Endothelial cell of umbilical vein (primary cell): ENCODE measurements around the gene TAP2. TPM values are rescaled to one million over a fixed set of nuclear protein-coding genes. Genes with fewer than 3 reads are reported as not detected.

Source experiments
- BruUV-seq: library from RNA; stranded (reverse); fragments of 400-500 nt; replicated peaks from 2 replicates; lab custom pipeline; 2021; lab: Mats Ljungman, UMichigan
- CTCF ChIA-PET: fragments of 300-600, 350-600 bp; sonication (Branson Sonifier 250); formaldehyde crosslinking; loops from one replicate; lab custom pipeline; 2021; ENCODE audit warnings: antibody characterized with exemption, inconsistent platforms; lab: Charles Lee
- POLR2A ChIA-PET: fragments of 300-600, 350-600 bp; sonication (Branson Sonifier 250); formaldehyde crosslinking; loops from one replicate; lab custom pipeline; 2021; ENCODE audit warnings: antibody characterized with exemption, inconsistent platforms; lab: Charles Lee
- DNase-seq: peaks from one replicate; pipeline ENCODE4 v3.0.0-alpha.2; 2011; ENCODE audit warnings: low read depth, low spot score
- FAIRE-seq: peaks from 2 replicates; lab custom pipeline; 2011; peaks lifted over from hg19 to GRCh38; lab: Jason Lieb, UNC
- H2AFZ ChIP-seq: 2 replicates; pipeline ENCODE4 v1.6.0; 2012; ENCODE audit warnings: low read depth, low read length, control low read depth, inconsistent platforms
- H3K27ac ChIP-seq: 2 replicates; pipeline ENCODE4 v1.5.1; 2011; ENCODE audit warnings: low read depth, mild to moderate bottlenecking, control low read depth, low read length, moderate library complexity; ENCODE audit not compliant: insufficient read depth
- H3K27me3 ChIP-seq, 2 experiments: 2 replicates each; pipeline versions ENCODE4 v1.6.0 to v1.6.1; 2011; ENCODE audit warnings: low read length in 2 of 2, mixed read lengths in 1 of 2; ENCODE audit not compliant: control insufficient read depth in 2 of 2, insufficient read depth in 2 of 2
- H3K36me3 ChIP-seq, 2 experiments: 2 replicates in 1 of 2; 3 replicates in 1 of 2; pipeline ENCODE4 v1.5.1; 2011; ENCODE audit warnings: low read length in 2 of 2, mild to moderate bottlenecking in 1 of 2, moderate library complexity in 1 of 2; ENCODE audit not compliant: control insufficient read depth in 2 of 2, insufficient read depth in 2 of 2; ENCODE audit errors: extremely low read depth in 1 of 2
- H3K4me1 ChIP-seq: 3 replicates; pipeline ENCODE4 v1.5.1; 2011; ENCODE audit warnings: mild to moderate bottlenecking, low read length; ENCODE audit not compliant: control insufficient read depth, insufficient read depth; ENCODE audit errors: extremely low read depth
- H3K4me2 ChIP-seq: 2 replicates; pipeline ENCODE4 v1.6.1; 2011; ENCODE audit warnings: low read length, control low read depth, mixed read lengths; ENCODE audit not compliant: insufficient read depth
- H3K4me3 ChIP-seq, 3 experiments: fragments of 200-600 bp in 1 of 3; sonication (generic), shearing (Covaris generic) in 1 of 3; replicated peaks in 1 of 3; 2 replicates each; pipeline ENCODE4 v1.5.1; 2011 to 2016; ENCODE audit warnings: control low read depth in 3 of 3, low read length in 3 of 3, mild to moderate bottlenecking in 2 of 3, inconsistent platforms in 1 of 3, low read depth in 1 of 3, moderate library complexity in 1 of 3; ENCODE audit not compliant: insufficient read depth in 1 of 3
- H3K79me2 ChIP-seq: 2 replicates; pipeline ENCODE4 v1.6.0; 2012; ENCODE audit warnings: low read length, inconsistent platforms; ENCODE audit not compliant: control insufficient read depth, insufficient read depth
- H3K9ac ChIP-seq: replicated peaks from 2 replicates; pipeline ENCODE3; 2011; ENCODE audit warnings: low read length, control low read depth; ENCODE audit not compliant: insufficient read depth; ENCODE audit errors: extremely low read depth
- H3K9me1 ChIP-seq: replicated peaks from 3 replicates; pipeline ENCODE4 v1.6.0; 2011; ENCODE audit warnings: mild to moderate bottlenecking, low read length; ENCODE audit not compliant: control insufficient read depth, insufficient read depth; ENCODE audit errors: extremely low read depth
- H3K9me3 ChIP-seq: replicated peaks from 2 replicates; pipeline ENCODE4 v1.5.1; 2012; ENCODE audit warnings: low read length, inconsistent platforms; ENCODE audit not compliant: control insufficient read depth, insufficient read depth
- H4K20me1 ChIP-seq: replicated peaks from 2 replicates; pipeline ENCODE3; 2011; ENCODE audit warnings: mild to moderate bottlenecking, low read length; ENCODE audit not compliant: control insufficient read depth, insufficient read depth; ENCODE audit errors: extremely low read depth
- EZH2 ChIP-seq: IDR thresholded peaks from 2 replicates; pipeline ENCODE4 v1.6.1; 2012; ENCODE audit warnings: borderline replicate concordance, low read depth, mild to moderate bottlenecking, moderate library complexity, low read length, inconsistent platforms; ENCODE audit not compliant: severe bottlenecking
- GATA2 ChIP-seq: IDR thresholded peaks from 2 replicates; pipeline ENCODE4 v1.7.0; 2011; ENCODE audit warnings: low read depth, mild to moderate bottlenecking, moderate library complexity, mixed read lengths, low read length; ENCODE audit not compliant: insufficient read length, insufficient read depth
- MYC ChIP-seq: IDR thresholded peaks from one replicate; pipeline ENCODE4 v1.6.1; 2011; ENCODE audit warnings: mild to moderate bottlenecking, low read depth, low read length
- POLR2A ChIP-seq: IDR thresholded peaks from 2 replicates; pipeline ENCODE4 v1.6.1; 2012; ENCODE audit warnings: low read depth, mild to moderate bottlenecking, control low read depth, low read length
- POLR2AphosphoS5 ChIP-seq: IDR thresholded peaks from 2 replicates; pipeline ENCODE4 v1.6.1; 2012; ENCODE audit warnings: low read depth, mild to moderate bottlenecking, control low read depth, low read length, moderate library complexity; ENCODE audit not compliant: insufficient read depth
- dilution Hi-C: fragments of 300-500 bp; cut with MboI; formaldehyde crosslinking; loops from one replicate; pipeline ENCODE4 v1.15.0; 2019; ENCODE audit warnings: low sequenced_read_pairs; ENCODE audit not compliant: extremely low pct_ligation_motif_present
- intact Hi-C: fragments of 100-400 bp; cut with micrococcal nuclease; formaldehyde crosslinking; loops from one replicate; pipeline ENCODE4 v1.10.0; 2022
- polyA plus RNA-seq, 4 experiments: library from polyadenylated mRNA; depleted of rRNA in 3 of 4; stranded (reverse) in 3 of 4; unstranded in 1 of 4; fragments of >200 nt; gene quantifications; 2 replicates each; pipeline versions ENCODE4 v1.2.1 to v1.2.3, GENCODE V29; 2011 to 2012; ENCODE audit warnings: missing spikeins in 1 of 4
- total RNA-seq: library from RNA; stranded (reverse); gene quantifications from 2 replicates; pipeline ENCODE4 v1.2.3, GENCODE V29; 2021
- TF ChIP-seq, protein P1 (sequence below), 2 donors: IDR thresholded peaks; 1 replicate in 1 of 2; 2 replicates in 1 of 2; pipeline ENCODE4 v1.5.1; 2011; ENCODE audit warnings: low read length in 2 of 2, mild to moderate bottlenecking in 2 of 2, moderate library complexity in 2 of 2, control low read depth in 1 of 2, inconsistent platforms in 1 of 2, low read depth in 1 of 2; ENCODE audit not compliant: insufficient read depth in 1 of 2; ENCODE audit errors: extremely low read depth in 1 of 2
- TF ChIP-seq, protein P2 (sequence below): IDR thresholded peaks from 2 replicates; pipeline ENCODE4 v1.6.1; 2011; ENCODE audit not compliant: insufficient read depth, insufficient read length

TAP2 gene
- total and polyA plus RNA-seq, 2 donors (not counting 3 experiments of a cell fraction or from before 2014, with no cell fraction given), result 18.4 to 57.8 TPM

GRCh38 chr6:32833664-32834063 is 4.9 kb downstream of the TAP2 start:
- ChIA-PET POLR2A (no interaction called here), CTCF (interaction anchor here (1.4 kb wide), 1 partner anchor 99 kb away, joined by 3 read pairs; no protein-coding TSS in a partner anchor)
- no peaks in the 10 kb centered on the region for H3K9me3 ChIP-seq
- no peaks in the 10 kb centered on the region for H3K9me1 ChIP-seq
- dilution Hi-C loops (no loop called here), intact Hi-C loops (no loop called here)
- TF ChIP-seq, protein P1, sequence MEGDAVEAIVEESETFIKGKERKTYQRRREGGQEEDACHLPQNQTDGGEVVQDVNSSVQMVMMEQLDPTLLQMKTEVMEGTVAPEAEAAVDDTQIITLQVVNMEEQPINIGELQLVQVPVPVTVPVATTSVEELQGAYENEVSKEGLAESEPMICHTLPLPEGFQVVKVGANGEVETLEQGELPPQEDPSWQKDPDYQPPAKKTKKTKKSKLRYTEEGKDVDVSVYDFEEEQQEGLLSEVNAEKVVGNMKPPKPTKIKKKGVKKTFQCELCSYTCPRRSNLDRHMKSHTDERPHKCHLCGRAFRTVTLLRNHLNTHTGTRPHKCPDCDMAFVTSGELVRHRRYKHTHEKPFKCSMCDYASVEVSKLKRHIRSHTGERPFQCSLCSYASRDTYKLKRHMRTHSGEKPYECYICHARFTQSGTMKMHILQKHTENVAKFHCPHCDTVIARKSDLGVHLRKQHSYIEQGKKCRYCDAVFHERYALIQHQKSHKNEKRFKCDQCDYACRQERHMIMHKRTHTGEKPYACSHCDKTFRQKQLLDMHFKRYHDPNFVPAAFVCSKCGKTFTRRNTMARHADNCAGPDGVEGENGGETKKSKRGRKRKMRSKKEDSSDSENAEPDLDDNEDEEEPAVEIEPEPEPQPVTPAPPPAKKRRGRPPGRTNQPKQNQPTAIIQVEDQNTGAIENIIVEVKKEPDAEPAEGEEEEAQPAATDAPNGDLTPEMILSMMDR (IDR thresholded peaks at IDR 0.05; ENCODE audit: extremely low read depth in 1 of 2, insufficient read depth in 1 of 2, low read depth in 1 of 2, low read length in 2 of 2), result no peak
- TF ChIP-seq MYC, result no peak
- TF ChIP-seq EZH2, result no peak
- no peak for TF ChIP-seq POLR2AphosphoS5
- no peak for TF ChIP-seq GATA2
- TF ChIP-seq POLR2A, result no peak
- TF ChIP-seq, protein P2, sequence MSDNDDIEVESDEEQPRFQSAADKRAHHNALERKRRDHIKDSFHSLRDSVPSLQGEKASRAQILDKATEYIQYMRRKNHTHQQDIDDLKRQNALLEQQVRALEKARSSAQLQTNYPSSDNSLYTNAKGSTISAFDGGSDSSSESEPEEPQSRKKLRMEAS, result no peak
- H3K4me2 ChIP-seq, result no peak overlapping the region
- H3K27me3 ChIP-seq, result no peaks in the 10 kb centered on the region
- BruUV-seq, result no TSS peak
- no peak overlapping the region for H2AFZ ChIP-seq
- FAIRE-seq, result no peak
- H3K9ac ChIP-seq, result no peak overlapping the region
- no peak overlapping the region for H3K27ac ChIP-seq
- H3K36me3 ChIP-seq, result peaks cover 5 to 10% of the 10 kb centered on the region in 2 experiments
- H3K4me3 ChIP-seq, result no peak overlapping the region
- H3K4me1 ChIP-seq, result peaks cover 7% of the 10 kb centered on the region
- H3K79me2 ChIP-seq, result peaks cover 9% of the 10 kb centered on the region
- no peaks in the 10 kb centered on the region for H4K20me1 ChIP-seq
- DNase-seq, result no peak
